OCI-LY3 (cell line): ENCODE results near the gene ZNF648.
"Not testable (repeated sequence)": the region's sequence is repeated elsewhere in the genome, so short reads cannot be mapped to it uniquely, and the experiment has no call there.

Experiments used
- H2AFZ ChIP-seq: fragments of 200-600, 300-600 bp; shearing (Covaris generic); 2 replicates; pipeline ENCODE4 v1.6.0; 2014; ENCODE audit warnings: antibody characterized with exemption, low read depth, low read length
- H3K27ac ChIP-seq: fragments of 200-600, 300-600 bp; sonication (generic); 2 replicates; pipeline ENCODE4 v1.5.1; 2014; ENCODE audit warnings: mild to moderate bottlenecking, low read length, moderate library complexity, mixed read lengths
- H3K27me3 ChIP-seq: fragments of 200-600, 300-600 bp; sonication (generic); 2 replicates; pipeline ENCODE4 v1.6.1; 2014; ENCODE audit warnings: low read depth, low read length, mixed read lengths
- H3K36me3 ChIP-seq: fragments of 200-600, 300-600 bp; sonication (generic); replicated peaks from 2 replicates; pipeline ENCODE3; 2014; ENCODE audit warnings: low read depth, low read length, mixed read lengths
- H3K4me1 ChIP-seq: fragments of 300-600, 200-600 bp; sonication (generic); 2 replicates; pipeline ENCODE4 v1.6.1; 2014; ENCODE audit warnings: low read length, mixed read lengths
- H3K4me2 ChIP-seq: fragments of 200-600, 300-600 bp; sonication (generic); 2 replicates; pipeline ENCODE4 v1.6.1; 2014; ENCODE audit warnings: low read length, mixed read lengths
- H3K4me3 ChIP-seq: fragments of 300-600, 200-600 bp; sonication (generic); 2 replicates; pipeline ENCODE4 v1.5.1; 2014; ENCODE audit warnings: antibody characterized with exemption, mild to moderate bottlenecking, low read length, moderate library complexity
- H3K79me2 ChIP-seq: fragments of 300-600, 200-600 bp; shearing (Covaris generic); 2 replicates; pipeline ENCODE4 v1.6.1; 2014; ENCODE audit warnings: mild to moderate bottlenecking, low read length, mixed read lengths
- H3K9ac ChIP-seq: fragments of 300-600, 200-600 bp; shearing (Covaris generic); 2 replicates; pipeline ENCODE4 v1.6.0; 2014; ENCODE audit warnings: mild to moderate bottlenecking, low read length, moderate library complexity
- H3K9me3 ChIP-seq: fragments of 200-600, 300-600 bp; shearing (Covaris generic); 2 replicates; pipeline ENCODE4 v1.6.1; 2014; ENCODE audit warnings: low read length, mixed read lengths; ENCODE audit not compliant: insufficient read depth
- H4K20me1 ChIP-seq: fragments of 200-600, 300-600 bp; sonication (generic); 2 replicates; pipeline ENCODE4 v1.6.1; 2016; ENCODE audit warnings: low read length, mixed read lengths; ENCODE audit not compliant: insufficient read depth
- EZH2phosphoT487 ChIP-seq: fragments of 200-600 bp; shearing (Covaris generic); IDR thresholded peaks from 2 replicates; pipeline ENCODE4 v1.6.1; 2018; ENCODE audit warnings: antibody characterized with exemption, mixed run types, low read depth
- TF ChIP-seq, protein P1 (sequence below): fragments of 200-600, 300-600 bp; sonication (generic); IDR thresholded peaks from 2 replicates; pipeline ENCODE4 v1.5.1; 2014; ENCODE audit warnings: antibody characterized with exemption, low read length, low read depth

ZNF648 gene

GRCh38 chr1:182101415-182102042 is 40.0 kb upstream of the ZNF648 start:
- Histone ChIP-seq H2AFZ (no peak overlapping the region), H3K36me3 (no peaks in the 10 kb centered on the region), H3K9ac (no peak overlapping the region), H3K27me3 (peaks cover 51% of the 10 kb centered on the region), H3K9me3 (no peaks in the 10 kb centered on the region), H3K79me2 (no peaks in the 10 kb centered on the region), H3K4me3 (no peak overlapping the region), H3K27ac (no peak overlapping the region), H3K4me1 (no peaks in the 10 kb centered on the region), H4K20me1 (no peaks in the 10 kb centered on the region), H3K4me2 (no peak overlapping the region)
- no peak for TF ChIP-seq EZH2phosphoT487
- TF ChIP-seq, protein P1, sequence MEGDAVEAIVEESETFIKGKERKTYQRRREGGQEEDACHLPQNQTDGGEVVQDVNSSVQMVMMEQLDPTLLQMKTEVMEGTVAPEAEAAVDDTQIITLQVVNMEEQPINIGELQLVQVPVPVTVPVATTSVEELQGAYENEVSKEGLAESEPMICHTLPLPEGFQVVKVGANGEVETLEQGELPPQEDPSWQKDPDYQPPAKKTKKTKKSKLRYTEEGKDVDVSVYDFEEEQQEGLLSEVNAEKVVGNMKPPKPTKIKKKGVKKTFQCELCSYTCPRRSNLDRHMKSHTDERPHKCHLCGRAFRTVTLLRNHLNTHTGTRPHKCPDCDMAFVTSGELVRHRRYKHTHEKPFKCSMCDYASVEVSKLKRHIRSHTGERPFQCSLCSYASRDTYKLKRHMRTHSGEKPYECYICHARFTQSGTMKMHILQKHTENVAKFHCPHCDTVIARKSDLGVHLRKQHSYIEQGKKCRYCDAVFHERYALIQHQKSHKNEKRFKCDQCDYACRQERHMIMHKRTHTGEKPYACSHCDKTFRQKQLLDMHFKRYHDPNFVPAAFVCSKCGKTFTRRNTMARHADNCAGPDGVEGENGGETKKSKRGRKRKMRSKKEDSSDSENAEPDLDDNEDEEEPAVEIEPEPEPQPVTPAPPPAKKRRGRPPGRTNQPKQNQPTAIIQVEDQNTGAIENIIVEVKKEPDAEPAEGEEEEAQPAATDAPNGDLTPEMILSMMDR, result no peak

GRCh38 chr1:182098301-182098700 is 36.8 kb upstream of the ZNF648 start:
- H3K79me2 ChIP-seq, result no peaks in the 10 kb centered on the region
- H3K9me3 ChIP-seq, result no peaks in the 10 kb centered on the region
- H2AFZ ChIP-seq, result no peak overlapping the region
- no peaks in the 10 kb centered on the region for H3K36me3 ChIP-seq
- H3K4me1 ChIP-seq, result no peaks in the 10 kb centered on the region
- H3K27me3 ChIP-seq, result peaks cover 47% of the 10 kb centered on the region
- no peak overlapping the region for H3K4me3 ChIP-seq
- H3K4me2 ChIP-seq, result no peak overlapping the region
- no peak overlapping the region for H3K27ac ChIP-seq
- no peak for TF ChIP-seq EZH2phosphoT487
- no peaks in the 10 kb centered on the region for H4K20me1 ChIP-seq
- H3K9ac ChIP-seq, result no peak overlapping the region

GRCh38 chr1:182095946-182096345 is 34.4 kb upstream of the ZNF648 start:
- no peaks in the 10 kb centered on the region for H3K36me3 ChIP-seq
- H3K4me2 ChIP-seq, result no peak overlapping the region
- no peak overlapping the region for H3K9ac ChIP-seq
- H3K9me3 ChIP-seq, result no peaks in the 10 kb centered on the region
- no peak overlapping the region for H3K4me3 ChIP-seq
- no peak overlapping the region for H3K27ac ChIP-seq
- no peaks in the 10 kb centered on the region for H3K4me1 ChIP-seq
- peaks cover 45% of the 10 kb centered on the region for H3K27me3 ChIP-seq
- no peaks in the 10 kb centered on the region for H4K20me1 ChIP-seq
- H3K79me2 ChIP-seq, result no peaks in the 10 kb centered on the region
- no peak overlapping the region for H2AFZ ChIP-seq
- no peak for TF ChIP-seq EZH2phosphoT487
- TF ChIP-seq, protein P1, result no peak

DNA sequence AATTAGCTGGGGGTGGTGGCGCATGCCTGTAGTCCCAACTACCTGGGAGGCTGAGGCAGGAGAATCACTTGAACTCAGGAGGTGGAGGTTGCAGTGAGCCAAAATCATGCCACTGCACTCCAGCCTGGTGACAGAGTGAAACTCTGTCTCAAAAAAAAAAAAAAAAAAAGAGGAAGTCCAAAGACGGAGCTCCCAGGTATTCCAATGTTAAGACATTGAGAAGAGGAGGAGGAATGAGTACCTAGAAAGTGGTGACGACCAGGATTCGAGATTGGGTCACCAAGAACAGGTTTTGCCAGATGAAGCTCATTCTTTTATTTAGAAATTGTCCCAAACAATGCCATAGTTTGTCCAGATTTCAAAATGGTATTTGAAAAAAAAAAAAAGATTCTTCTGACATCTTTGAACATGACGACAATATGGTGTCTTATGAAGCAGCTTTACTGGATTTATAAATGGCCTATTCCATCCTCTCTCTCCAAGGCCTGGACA is 33.0 kb upstream of the ZNF648 start:
- H3K9ac ChIP-seq, H2AFZ ChIP-seq, H3K4me2 ChIP-seq, H3K27ac ChIP-seq, H3K79me2 ChIP-seq, H3K4me1 ChIP-seq, H4K20me1 ChIP-seq, H3K9me3 ChIP-seq, H3K36me3 ChIP-seq, H3K4me3 ChIP-seq: not testable (repeated sequence)
- H3K27me3 ChIP-seq, result peaks cover 41% of the 10 kb centered on the region

- no peak overlapping the region for H3K9ac ChIP-seq
- H3K4me2 ChIP-seq, result no peak overlapping the region
- no peaks in the 10 kb centered on the region for H4K20me1 ChIP-seq
- H3K36me3 ChIP-seq, result no peaks in the 10 kb centered on the region
- TF ChIP-seq EZH2phosphoT487, result no peak
- TF ChIP-seq, protein P1, result no peak
- peaks cover 36% of the 10 kb centered on the region for H3K27me3 ChIP-seq
- H2AFZ ChIP-seq, result no peak overlapping the region
- no peak overlapping the region for H3K27ac ChIP-seq
- no peaks in the 10 kb centered on the region for H3K9me3 ChIP-seq
- no peak overlapping the region for H3K4me3 ChIP-seq
- no peaks in the 10 kb centered on the region for H3K79me2 ChIP-seq
- H3K4me1 ChIP-seq, result no peaks in the 10 kb centered on the region
Observed at GRCh38 chr1:182093781-182094180, 32.3 kb upstream of the ZNF648 start.
